AG04449 (cell line): ENCODE measurements around the gene DENND1A.
"Not testable (repeated sequence)": the region's sequence is repeated elsewhere in the genome, so short reads cannot be mapped to it uniquely, and the experiment has no call there.

Source experiments
- CTCF ChIA-PET: fragments of 350-600 bp; formaldehyde crosslinking; extraction: SDS; loops from one replicate; lab custom pipeline; 2021; ENCODE audit warnings: antibody characterized with exemption; lab: Yijun Ruan, JAX
- POLR2A ChIA-PET: fragments of 400-600, 350-600 bp; formaldehyde crosslinking; extraction: SDS; loops from one replicate; lab custom pipeline; 2020; ENCODE audit warnings: antibody characterized with exemption, inconsistent platforms; lab: Yijun Ruan, JAX
- DNase-seq: peaks from one replicate; pipeline ENCODE4 v3.0.0-alpha.2; 2010; ENCODE audit warnings: low read depth, low spot score
- H3K4me3 ChIP-seq: 2 replicates; pipeline ENCODE4 v1.5.1; 2011; ENCODE audit warnings: low read depth, mild to moderate bottlenecking, control low read depth, low read length
- TF ChIP-seq, protein P1 (sequence below): IDR thresholded peaks from one replicate; pipeline ENCODE4 v1.5.1; 2011; ENCODE audit warnings: mild to moderate bottlenecking, moderate library complexity, low read length, control low read depth, inconsistent platforms; ENCODE audit not compliant: insufficient read depth; ENCODE audit errors: missing control alignments

The DENND1A gene

DNA sequence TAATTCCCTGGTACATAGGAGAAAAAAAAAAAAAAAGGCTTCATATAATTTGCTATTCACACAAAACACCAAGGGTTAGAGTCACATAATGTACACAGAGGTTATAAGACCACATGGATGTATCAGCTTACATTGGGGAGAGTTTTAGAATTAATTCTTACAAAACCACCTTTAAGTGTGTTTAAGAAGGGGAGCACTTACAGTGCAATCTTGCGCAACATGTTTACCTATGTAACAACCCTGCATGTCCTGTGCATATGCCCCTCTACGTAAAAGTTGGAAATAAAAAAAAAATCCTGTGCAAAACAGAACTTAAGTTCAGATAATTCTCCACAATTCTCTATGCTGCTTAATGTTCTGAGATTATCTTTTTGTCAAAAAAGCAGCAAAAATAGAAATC is 190.0 kb downstream of the DENND1A start:
- TF ChIP-seq, protein P1, sequence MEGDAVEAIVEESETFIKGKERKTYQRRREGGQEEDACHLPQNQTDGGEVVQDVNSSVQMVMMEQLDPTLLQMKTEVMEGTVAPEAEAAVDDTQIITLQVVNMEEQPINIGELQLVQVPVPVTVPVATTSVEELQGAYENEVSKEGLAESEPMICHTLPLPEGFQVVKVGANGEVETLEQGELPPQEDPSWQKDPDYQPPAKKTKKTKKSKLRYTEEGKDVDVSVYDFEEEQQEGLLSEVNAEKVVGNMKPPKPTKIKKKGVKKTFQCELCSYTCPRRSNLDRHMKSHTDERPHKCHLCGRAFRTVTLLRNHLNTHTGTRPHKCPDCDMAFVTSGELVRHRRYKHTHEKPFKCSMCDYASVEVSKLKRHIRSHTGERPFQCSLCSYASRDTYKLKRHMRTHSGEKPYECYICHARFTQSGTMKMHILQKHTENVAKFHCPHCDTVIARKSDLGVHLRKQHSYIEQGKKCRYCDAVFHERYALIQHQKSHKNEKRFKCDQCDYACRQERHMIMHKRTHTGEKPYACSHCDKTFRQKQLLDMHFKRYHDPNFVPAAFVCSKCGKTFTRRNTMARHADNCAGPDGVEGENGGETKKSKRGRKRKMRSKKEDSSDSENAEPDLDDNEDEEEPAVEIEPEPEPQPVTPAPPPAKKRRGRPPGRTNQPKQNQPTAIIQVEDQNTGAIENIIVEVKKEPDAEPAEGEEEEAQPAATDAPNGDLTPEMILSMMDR = no peak
- H3K4me3 ChIP-seq = no peak overlapping the region
- DNase-seq = no peak
- ChIA-PET CTCF (no interaction called here), POLR2A (no interaction called here)

DNA sequence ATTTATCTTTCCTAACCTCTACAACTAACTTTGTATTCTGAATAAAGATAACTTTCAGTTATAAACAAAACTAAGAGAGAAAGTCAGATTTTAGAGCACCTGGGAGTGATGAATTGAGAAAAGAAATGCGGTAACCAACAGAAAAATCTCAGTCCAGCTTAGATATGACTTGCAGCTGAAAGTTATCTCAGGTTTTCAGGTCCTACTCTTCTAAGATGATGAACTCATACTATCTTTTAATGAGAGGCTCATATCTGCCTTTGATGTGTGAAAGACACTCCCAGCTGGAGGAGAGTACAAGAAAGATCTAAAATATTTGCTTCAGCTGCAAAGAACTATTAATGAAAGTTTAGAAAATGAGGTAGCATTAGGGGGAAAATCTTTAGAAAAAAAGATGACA is 190.5 kb downstream of the DENND1A start:
- CTCF ChIA-PET = interaction anchor here (0.6 kb wide), 1 partner anchor 10 kb away, joined by 3 read pairs; no protein-coding TSS in a partner anchor
- DNase-seq = no peak
- no peak overlapping the region for H3K4me3 ChIP-seq
- TF ChIP-seq, protein P1 = no peak
- POLR2A ChIA-PET = no interaction called here

DNA sequence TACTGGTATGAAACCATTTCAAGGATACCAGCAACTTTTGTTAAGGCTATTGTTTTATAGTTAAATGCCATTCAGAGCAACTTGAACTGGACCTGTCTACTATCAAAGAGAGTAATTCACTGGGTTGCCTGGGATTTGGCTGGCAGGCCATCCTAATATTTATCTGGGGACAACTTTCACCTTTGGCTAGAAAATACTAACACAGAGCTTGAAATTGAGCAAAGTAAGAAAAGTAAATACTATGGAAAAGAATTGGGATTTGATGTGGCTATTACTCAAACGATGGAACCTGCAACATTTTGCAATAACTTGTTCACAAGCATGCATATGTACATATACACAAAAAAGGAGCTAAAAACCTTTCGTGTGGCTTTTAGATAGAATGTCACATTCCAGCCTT is 191.3 kb downstream of the DENND1A start:
- CTCF ChIA-PET = interaction anchor here (0.6 to 4.6 kb wide), 3 partner anchors 11 to 302 kb away, joined by 3 to 26 read pairs (median 6); no protein-coding TSS in a partner anchor
- POLR2A ChIA-PET = no interaction called here
- no peak overlapping the region for H3K4me3 ChIP-seq
- TF ChIP-seq, protein P1 = no peak
- DNase-seq = no peak

DNA sequence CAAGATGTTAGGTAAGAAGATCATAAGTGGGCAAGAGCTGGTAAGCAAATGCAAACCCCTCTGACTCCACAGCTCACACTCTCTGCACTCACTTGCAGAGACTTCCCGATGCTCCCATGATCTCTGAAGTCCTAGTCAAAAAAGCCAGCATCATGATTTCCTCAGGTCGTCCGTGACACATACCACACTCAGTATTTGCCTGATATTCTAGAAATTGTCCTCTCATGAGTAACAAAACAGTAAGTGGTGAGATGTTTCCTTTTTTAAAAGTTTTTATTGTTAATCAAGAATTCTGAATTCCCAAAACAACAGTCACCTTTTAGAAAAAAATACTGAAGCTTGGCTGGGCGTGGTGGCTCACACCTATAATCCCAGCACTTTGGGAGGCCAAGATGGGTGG is 194.6 kb downstream of the DENND1A start:
- DNase-seq = no peak
- ChIA-PET POLR2A (no interaction called here), CTCF (interaction anchor here (1.6 to 4.6 kb wide), 2 partner anchors 10 to 14 kb away, joined by 4 to 26 read pairs; no protein-coding TSS in a partner anchor)
- TF ChIP-seq, protein P1 = no peak
- H3K4me3 ChIP-seq = no peak overlapping the region

DNA sequence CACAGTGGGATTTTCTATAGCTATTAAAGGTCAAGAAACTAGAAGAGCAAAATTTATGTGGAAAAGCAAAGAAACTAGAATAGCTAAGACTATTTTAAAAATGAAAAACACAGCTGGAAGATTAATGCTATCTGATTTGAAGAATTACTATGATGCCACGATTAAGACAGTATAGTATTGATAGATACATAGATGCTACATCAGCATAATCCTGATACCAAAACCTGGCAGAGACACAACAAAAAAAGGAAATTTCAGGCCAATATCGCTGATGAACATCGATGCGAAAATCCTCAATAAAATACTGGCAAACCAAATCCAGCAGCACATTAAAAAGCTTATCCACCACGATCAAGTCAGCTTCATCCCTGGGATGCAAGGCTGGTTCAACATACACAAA is 201.4 kb downstream of the DENND1A start:
- H3K4me3 ChIP-seq, DNase-seq, CTCF ChIA-PET, POLR2A ChIA-PET: not testable (repeated sequence)

DNA sequence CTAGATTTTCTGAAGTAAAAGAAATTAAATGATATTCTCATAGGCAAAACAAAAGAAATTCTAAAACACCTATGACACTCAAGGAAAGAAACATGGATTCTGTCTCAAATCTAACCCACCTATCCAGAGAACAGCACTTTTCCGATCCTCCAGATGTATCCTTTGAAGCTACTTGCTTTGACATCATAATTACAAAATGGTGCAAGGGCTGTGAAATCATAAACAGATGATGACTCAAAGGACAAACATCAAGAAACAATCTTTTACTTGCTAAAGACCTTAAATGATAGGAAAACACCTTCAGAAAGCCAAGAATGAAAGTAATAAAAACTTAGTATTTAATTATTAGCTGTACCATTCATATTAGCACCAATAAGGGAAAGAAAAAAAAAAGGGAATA is 202.6 kb downstream of the DENND1A start:
- DNase-seq = no peak
- H3K4me3 ChIP-seq = no peak overlapping the region
- ChIA-PET POLR2A (no interaction called here), CTCF (interaction anchor here (2.2 to 9.3 kb wide), 3 partner anchors 9 to 314 kb away, joined by 6 to 83 read pairs (median 26); no protein-coding TSS in a partner anchor)
- TF ChIP-seq, protein P1 = no peak

DNA sequence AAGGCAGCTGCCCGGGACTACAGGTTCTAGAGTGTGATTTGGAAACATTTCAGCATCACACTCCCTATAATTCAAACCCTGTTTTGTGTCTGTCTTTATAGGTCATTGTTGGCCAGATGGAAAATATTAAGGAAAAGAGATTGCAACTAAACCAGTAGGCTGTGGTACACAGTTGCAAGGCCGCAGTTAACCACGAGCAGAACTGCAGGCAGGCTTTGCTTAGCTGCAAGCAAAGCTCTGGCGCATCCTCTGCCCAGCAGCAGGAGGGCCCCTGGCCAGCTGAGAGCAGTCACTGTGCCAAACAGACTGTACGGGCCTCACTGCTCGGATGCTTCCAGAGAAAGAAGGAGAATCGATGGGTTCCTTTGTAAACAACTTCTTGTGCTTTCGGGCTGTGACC is 204.5 kb downstream of the DENND1A start:
- ChIA-PET CTCF (interaction anchor here (0.9 to 9.3 kb wide), 9 partner anchors 9 to 316 kb away, joined by 3 to 83 read pairs (median 7); no protein-coding TSS in a partner anchor), POLR2A (no interaction called here)
- no peak overlapping the region for H3K4me3 ChIP-seq
- DNase-seq = no peak
- TF ChIP-seq, protein P1 = no peak
